ENCODE results near the gene COL6A1.

DNA sequence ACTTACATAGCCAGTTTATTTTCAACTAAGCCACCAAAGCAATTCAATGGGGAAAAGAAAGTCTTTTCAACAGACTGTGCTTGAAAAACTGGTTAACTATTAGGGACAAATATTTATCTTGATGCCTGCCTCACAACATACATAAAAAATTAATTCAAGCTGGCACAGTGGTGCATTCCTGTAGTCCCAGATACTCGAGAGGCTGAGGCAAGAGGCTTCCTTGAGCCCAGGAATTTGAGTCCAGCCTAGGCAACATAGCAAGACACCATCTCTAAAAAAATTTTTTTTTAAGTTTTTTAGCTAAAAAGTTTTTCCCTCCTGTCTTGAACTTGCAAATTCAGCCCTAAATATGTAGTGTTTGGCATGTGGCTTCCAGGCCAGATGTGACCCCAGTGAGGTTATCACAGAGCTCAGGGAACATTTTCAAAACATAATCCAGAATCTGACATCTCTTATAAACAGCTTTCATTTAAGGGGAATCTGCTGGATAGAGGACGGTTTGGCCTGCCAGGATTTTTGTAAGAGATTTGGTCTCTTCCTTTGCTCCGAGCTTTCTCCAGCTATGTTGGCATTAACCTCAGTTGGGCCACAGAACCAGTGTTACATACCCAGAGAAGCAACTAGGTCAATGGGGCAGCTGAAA is 46.4 kb downstream of the COL6A1 start:
- TF ChIP-seq, protein P1, sequence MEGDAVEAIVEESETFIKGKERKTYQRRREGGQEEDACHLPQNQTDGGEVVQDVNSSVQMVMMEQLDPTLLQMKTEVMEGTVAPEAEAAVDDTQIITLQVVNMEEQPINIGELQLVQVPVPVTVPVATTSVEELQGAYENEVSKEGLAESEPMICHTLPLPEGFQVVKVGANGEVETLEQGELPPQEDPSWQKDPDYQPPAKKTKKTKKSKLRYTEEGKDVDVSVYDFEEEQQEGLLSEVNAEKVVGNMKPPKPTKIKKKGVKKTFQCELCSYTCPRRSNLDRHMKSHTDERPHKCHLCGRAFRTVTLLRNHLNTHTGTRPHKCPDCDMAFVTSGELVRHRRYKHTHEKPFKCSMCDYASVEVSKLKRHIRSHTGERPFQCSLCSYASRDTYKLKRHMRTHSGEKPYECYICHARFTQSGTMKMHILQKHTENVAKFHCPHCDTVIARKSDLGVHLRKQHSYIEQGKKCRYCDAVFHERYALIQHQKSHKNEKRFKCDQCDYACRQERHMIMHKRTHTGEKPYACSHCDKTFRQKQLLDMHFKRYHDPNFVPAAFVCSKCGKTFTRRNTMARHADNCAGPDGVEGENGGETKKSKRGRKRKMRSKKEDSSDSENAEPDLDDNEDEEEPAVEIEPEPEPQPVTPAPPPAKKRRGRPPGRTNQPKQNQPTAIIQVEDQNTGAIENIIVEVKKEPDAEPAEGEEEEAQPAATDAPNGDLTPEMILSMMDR (IDR thresholded peaks at IDR 0.05; ENCODE audit: poor library complexity) = no peak
- TF ChIP-seq EZH2 (IDR thresholded peaks at IDR 0.05; ENCODE audit: borderline replicate concordance) = no peak

All from hepatocyte (in vitro differentiated cells).